Putamen (tissue), 1 donor: ENCODE data around the gene TEX2.

Source experiments
- DNase-seq: peaks from one replicate; pipeline ENCODE4 v3.0.0-alpha.2; 2016; ENCODE audit warnings: low spot score

TEX2 gene

GRCh38 chr17:64263000-64263766, at the start of gene TEX2:
TEX2 (minus strand) TSS chr17:64263260; CDS start chr17:64214217, 49,043 bp downstream.
- peak; percentile 94 for DNase-seq

DNA sequence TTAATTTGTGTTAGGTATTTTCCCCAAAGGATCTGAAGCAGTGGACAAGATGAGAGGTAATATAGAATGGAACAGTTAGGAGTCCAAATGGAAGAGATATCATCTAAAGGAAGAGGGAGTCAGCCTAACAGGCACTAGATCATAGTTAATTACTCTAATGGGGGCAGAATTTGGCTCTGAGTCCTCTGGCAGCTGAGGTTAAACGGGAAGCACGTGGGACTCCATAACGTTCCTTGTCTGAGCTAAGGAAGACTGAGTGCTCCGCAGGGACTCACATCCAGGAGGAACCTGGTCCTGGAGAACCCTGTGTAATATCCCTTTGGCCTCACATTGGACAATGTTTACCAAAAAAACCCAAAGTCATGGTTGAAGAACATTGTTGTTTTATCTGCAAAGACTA, 46.6 kb upstream of the TEX2 start:
- DNase-seq: no peak

DNA sequence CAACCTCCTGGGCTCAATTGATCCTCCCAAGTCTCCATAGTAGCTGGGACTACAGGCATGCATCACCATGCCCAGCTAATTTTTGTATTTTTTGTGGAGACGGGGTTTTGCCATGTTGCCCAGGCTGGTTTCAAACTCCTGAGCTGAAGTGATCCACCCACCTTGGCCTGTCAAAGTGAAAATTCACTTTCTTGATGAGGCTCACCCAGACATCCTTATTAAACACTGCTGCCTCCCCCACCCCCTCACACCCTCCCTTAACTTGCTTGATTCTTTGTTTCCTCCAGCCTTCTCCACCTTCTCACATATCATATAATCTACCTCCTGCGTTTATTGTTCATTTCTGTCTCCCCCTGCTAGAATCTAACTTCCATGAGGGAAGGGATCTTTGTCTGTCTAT, 46.0 kb upstream of the TEX2 start:
- DNase-seq: no peak

DNA sequence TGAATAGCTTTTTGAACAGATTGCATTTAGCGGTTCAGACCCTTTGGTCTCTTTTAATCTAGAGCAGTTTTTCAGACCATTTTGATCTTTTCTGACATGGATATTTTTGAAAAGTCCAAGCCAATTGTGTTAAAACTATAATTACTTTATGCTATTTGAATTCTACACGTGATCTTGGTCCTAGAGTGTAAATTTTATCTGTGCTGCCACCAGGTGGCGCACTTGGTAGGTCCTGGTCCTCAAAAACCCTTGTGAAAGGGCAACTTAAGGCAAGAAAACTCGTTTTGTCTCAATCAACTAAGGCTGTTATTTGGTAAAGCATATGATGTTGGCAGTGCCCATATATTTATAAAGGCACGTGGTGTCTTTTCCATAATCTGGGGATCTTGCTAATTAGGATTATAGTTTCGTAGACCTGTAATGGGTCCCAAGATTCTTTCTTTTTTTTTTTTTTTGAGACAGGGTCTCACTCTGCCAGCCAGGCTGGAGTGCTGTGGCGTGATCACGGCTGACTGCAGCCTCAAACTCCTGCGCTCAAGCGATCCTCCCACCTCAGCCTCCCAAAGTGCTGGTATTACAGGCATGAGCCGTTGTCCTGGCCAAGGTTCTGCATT, 43.9 kb upstream of the TEX2 start:
- DNase-seq: peak; percentile 42

- DNase-seq: no peak
These were observed 41.5 kb upstream of the TEX2 start for GRCh38 chr17:64304551-64304950.

DNA sequence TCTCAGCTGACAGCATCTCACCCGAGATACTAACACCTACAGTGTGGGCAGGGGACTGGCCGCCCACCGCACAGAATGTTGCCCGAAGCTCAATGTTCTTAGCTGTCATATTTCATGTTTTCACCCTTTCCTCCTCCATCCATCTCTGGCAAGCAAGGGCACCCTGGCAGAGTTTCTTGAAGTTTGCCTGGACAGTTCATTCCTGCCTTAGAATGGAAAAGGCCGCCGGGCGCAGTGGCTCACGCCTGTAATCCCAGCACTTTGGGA, 37.6 kb upstream of the TEX2 start:
- no peak for DNase-seq

- no peak for DNase-seq
These were observed 34.5 kb upstream of the TEX2 start for GRCh38 chr17:64297467-64298088.

DNA sequence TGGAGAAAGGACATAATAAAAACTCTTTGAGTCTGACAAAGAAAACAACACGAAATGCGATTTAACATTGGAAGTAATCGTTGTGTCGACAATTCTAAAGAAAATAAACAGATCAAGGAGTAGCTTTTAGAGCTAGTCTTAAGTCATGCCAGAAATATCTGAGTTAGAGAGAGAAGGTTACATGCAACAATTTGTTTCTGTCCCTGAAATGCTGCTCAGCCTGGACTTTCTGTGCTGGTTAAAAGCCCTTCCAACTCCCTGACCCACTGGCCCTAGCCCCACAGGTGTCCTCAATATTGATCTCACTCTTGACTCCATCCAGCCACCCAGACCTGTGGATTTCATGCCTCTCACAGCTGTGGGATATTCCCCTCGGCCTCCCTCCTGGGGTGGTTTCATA, 33.2 kb upstream of the TEX2 start:
- no peak for DNase-seq

- no peak for DNase-seq
These were observed 32.1 kb upstream of the TEX2 start for GRCh38 chr17:64295146-64295545.

DNA sequence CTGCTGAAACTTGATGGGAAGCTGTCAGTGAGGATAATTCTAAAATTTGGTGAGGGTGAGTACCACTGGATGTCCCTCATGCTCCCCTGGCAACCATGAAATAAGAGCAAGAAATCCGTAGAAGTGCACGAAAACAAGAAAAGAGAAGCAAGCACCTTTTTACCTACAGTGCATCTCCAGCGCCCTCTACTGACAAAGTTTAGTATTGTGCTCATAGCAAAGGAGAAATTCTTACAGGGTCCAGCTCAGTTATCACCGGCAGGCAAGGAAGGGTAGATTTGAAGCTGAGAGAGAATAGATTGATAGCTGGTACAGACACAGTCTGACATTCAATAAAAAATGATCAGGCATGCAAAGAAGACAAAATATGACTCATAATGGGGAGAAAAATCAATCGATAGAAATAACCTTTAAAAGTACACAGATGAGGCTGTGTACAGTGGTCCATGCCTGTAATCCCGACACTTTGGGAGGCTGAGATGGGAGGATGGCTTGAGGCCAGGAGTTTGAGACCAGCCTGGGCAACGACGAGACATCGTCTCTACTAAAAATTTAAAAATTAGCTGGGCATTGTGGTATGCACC, 28.3 kb upstream of the TEX2 start:
- no peak for DNase-seq

- no peak for DNase-seq
These were observed 26.7 kb upstream of the TEX2 start for GRCh38 chr17:64289741-64290141.

DNA sequence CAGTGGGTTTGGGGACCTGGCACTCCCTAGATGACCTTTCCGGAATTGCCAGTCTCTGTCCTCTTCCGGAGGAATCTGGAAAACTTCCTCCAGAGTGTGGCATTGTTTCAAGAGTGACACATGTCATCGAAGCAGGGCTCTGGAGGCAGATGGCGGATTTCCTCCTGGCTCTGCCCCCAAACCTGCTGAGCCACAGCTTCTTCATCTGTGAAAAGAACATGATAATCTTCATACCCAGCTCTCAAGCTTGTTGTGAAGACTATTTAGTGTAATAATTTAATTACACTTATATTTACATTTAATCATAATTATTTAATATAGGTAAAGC, 19.7 kb upstream of the TEX2 start:
- no peak for DNase-seq

GRCh38 chr17:64281962-64282752, 19.1 kb upstream of the TEX2 start:
- DNase-seq: peak; percentile 52

- DNase-seq: no peak
These were observed 15.6 kb upstream of the TEX2 start for GRCh38 chr17:64278614-64279013.

GRCh38 chr17:64277831-64278562, 14.9 kb upstream of the TEX2 start:
- DNase-seq: no peak

GRCh38 chr17:64276961-64277505, 14.0 kb upstream of the TEX2 start:
- DNase-seq: no peak

DNA sequence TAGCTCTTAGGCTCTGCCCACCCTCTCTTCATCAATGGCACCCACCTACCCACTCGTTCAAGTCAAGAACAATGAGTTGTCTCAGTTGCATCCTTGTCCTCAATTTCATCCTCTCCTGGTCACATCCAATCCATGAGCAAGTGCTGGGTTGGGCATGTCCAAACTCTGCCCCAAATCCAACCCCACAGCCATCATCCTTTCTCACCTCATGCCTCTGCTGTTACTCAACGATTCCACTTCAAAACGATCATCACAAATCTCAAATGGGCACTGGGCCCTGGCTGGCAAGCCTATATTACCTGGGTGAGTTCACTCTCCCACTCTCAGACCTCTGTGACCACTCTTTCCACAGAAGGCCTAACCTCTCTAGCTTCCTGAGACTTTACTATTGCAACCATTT, 12.0 kb upstream of the TEX2 start:
- no peak for DNase-seq

GRCh38 chr17:64273006-64273405, 9.9 kb upstream of the TEX2 start:
- no peak for DNase-seq

- no peak for DNase-seq
These were observed 7.8 kb upstream of the TEX2 start for GRCh38 chr17:64270885-64271284.

GRCh38 chr17:64269687-64270649, 6.9 kb upstream of the TEX2 start:
- no peak for DNase-seq
